AG04450 (cell line): ENCODE measurements around the gene C5. TPM values are rescaled to one million over a fixed set of nuclear protein-coding genes. Genes with fewer than 3 reads are reported as not detected.

ENCODE experiments used
- CTCF ChIA-PET: fragments of 300-600, 350-600 bp; formaldehyde crosslinking; extraction: SDS; loops from one replicate; lab custom pipeline; 2022; ENCODE audit warnings: antibody characterized with exemption, inconsistent platforms; lab: Charles Lee
- POLR2A ChIA-PET: fragments of 350-600 bp; formaldehyde crosslinking; extraction: SDS; loops from one replicate; lab custom pipeline; 2021; ENCODE audit warnings: antibody characterized with exemption, inconsistent platforms; lab: Yijun Ruan, JAX
- DNase-seq: peaks from one replicate; pipeline ENCODE4 v3.0.0-alpha.2; 2011; ENCODE audit warnings: low read depth, low spot score
- H3K27ac ChIP-seq: one replicate; pipeline ENCODE4 v1.5.1; 2012; ENCODE audit warnings: low read depth, low read length, control low read depth
- H3K27me3 ChIP-seq: one replicate; pipeline ENCODE4 v1.6.0; 2012; ENCODE audit warnings: low read length; ENCODE audit not compliant: control insufficient read depth, insufficient read depth
- H3K4me3 ChIP-seq: 2 replicates; pipeline ENCODE4 v1.5.1; 2011; ENCODE audit warnings: mild to moderate bottlenecking, low read depth, low read length, control low read depth
- H3K9me3 ChIP-seq: 2 replicates; pipeline ENCODE4 v1.5.1; 2012; ENCODE audit warnings: low read length; ENCODE audit not compliant: control insufficient read depth, insufficient read depth
- CTCF ChIP-seq: IDR thresholded peaks from 2 replicates; pipeline ENCODE4 v1.5.1; 2011; ENCODE audit warnings: low read depth, low read length, control low read depth, inconsistent platforms
- polyA plus RNA-seq: library from polyadenylated mRNA; depleted of rRNA; stranded (reverse); fragments of >200 nt; gene quantifications from 2 replicates; pipeline ENCODE4 v1.2.3, GENCODE V29; 2011; rRNA removed

Gene C5
- polyA plus RNA-seq, 1 experiment = 2.2 TPM

DNA sequence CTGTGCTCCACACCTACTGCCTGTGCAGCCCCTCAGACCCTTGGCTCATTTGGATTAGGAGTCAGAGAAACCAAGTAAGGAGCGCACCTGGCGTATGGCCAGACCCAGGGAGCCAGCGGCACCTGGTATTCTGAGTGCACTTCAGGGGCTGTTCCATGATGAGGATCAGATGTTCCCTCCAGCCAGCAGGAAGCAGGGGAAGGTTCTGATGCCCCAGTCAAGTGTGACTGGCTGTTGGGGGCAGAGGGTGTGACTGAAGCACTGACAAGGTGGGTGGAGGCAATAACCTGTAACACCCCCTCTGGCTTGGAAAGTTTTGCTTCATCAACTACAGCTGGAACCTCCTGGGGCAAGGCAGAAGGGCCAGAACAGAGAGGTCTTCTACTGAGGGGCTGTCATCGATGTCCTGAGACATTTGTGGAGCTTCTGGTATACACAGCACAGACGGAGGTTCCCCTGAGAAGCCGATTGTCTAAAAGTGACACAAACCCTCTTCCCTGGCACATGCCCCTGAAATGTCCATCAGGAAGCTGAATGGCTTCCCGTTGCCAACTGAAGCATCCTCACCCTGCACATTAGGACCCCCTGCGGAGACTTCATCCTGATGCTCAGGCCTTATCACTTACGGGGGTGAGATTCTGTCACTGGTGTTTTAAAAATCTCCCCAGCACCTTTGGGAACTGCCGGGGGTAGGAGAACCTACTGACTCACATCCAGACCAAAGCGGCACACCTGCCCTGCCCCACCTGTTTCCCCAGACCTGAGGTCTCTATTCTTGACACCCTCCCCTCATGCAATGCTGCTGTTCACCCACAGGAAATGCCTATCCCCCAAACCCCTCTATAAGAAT lies 144.5 kb downstream of the C5 start:
- TF ChIP-seq CTCF = no peak
- no peaks in the 10 kb centered on the region for H3K27me3 ChIP-seq
- no peaks in the 10 kb centered on the region for H3K9me3 ChIP-seq
- no peak overlapping the region for H3K4me3 ChIP-seq
- DNase-seq = no peak
- ChIA-PET POLR2A (no interaction called here), CTCF (interaction anchor here (0.6 kb wide), 1 partner anchor 33 kb away, joined by 3 read pairs; no protein-coding TSS in a partner anchor)
- H3K27ac ChIP-seq = no peak overlapping the region

GRCh38 chr9:120904978-120905301 lies 145.1 kb downstream of the C5 start:
- ChIA-PET POLR2A (no interaction called here), CTCF (no interaction called here)
- Histone ChIP-seq H3K4me3 (no peak overlapping the region), H3K27me3 (no peaks in the 10 kb centered on the region), H3K9me3 (no peaks in the 10 kb centered on the region), H3K27ac (no peak overlapping the region)
- DNase-seq = no peak
- no peak for TF ChIP-seq CTCF

- no peak overlapping the region for H3K4me3 ChIP-seq
- H3K9me3 ChIP-seq = no peaks in the 10 kb centered on the region
- no peak overlapping the region for H3K27ac ChIP-seq
- POLR2A ChIA-PET = no interaction called here
- TF ChIP-seq CTCF = no peak
- no peak for DNase-seq
- CTCF ChIA-PET = no interaction called here
- no peaks in the 10 kb centered on the region for H3K27me3 ChIP-seq
These were observed 145.8 kb downstream of the C5 start for GRCh38 chr9:120904061-120904977.

- no peak overlapping the region for H3K4me3 ChIP-seq
- no peak for DNase-seq
- TF ChIP-seq CTCF = no peak
- CTCF ChIA-PET = interaction anchor here (0.6 kb wide), 1 partner anchor 219 kb away, joined by 3 read pairs; no protein-coding TSS in a partner anchor
- no peaks in the 10 kb centered on the region for H3K9me3 ChIP-seq
- POLR2A ChIA-PET = no interaction called here
- H3K27ac ChIP-seq = no peak overlapping the region
- no peaks in the 10 kb centered on the region for H3K27me3 ChIP-seq
These were observed 147.2 kb downstream of the C5 start for GRCh38 chr9:120902569-120903535.

Other genes with a start within 250 kb of the C5 start
- gene PSMD5, start 207.4 kb downstream of the C5 start, polyA plus RNA-seq = 43.2 and 57.6 TPM in 2 replicates
- gene PHF19, start 173.1 kb downstream of the C5 start, polyA plus RNA-seq = 20.4 and 30.5 TPM in 2 replicates
- 3.7 and 4.0 TPM in 2 replicates for gene TRAF1, start 123.5 kb downstream of the C5 start, polyA plus RNA-seq
- 5.9 and 8.3 TPM in 2 replicates for gene CNTRL, start 24.7 kb upstream of the C5 start, polyA plus RNA-seq
- 36.1 and 40.3 TPM in 2 replicates for gene RAB14, start 151.6 kb upstream of the C5 start, polyA plus RNA-seq
- 421 and 565 TPM in 2 replicates for gene GSN, start 217.9 kb upstream of the C5 start, polyA plus RNA-seq